DMS153 treated with DMSO at 0.1 percent for 48 hours (cell line): ENCODE measurements around the gene SRP72.
"Not testable (repeated sequence)": the region's sequence is repeated elsewhere in the genome, so short reads cannot be mapped to it uniquely, and the experiment has no call there.

Experiments
- DNase-seq: peaks from one replicate; lab custom pipeline; 2025; ENCODE audit not compliant: unreplicated experiment; lab: John Stamatoyannopoulos, UW

Gene SRP72

DNA sequence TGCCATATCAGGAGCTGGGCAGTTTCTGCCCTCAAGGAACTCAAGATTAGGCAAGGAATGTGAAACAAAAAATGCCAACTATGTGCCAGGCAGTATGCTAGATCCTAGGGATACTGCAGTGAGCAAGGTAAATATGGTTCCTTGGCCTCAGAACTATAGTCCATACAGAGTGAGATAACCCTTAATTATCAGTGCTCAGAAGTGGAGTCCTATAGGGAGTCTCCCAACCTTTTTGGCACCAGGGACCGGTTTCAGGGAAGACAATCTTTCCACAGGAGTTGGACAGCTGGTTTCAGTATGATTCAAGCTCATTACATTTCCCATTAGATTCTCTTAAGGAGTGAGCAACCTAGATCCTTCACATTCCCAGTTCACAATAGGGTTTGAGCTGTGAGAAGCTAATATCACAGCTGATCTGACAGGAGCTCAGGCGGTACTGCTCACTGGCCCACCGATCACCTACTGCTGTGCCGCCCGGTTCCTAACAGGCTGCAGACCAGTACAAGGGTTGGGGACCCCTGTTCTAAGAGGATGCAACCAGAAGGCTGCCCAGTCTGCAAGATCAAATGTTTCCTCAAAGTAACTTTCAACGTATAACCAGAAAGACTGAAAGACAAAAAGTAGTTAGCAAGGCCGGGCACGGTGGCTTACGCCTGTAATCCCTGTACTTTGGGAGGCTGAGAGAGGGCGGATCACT lies 1.7 kb upstream of the SRP72 start:
- no peak for DNase-seq

DNA sequence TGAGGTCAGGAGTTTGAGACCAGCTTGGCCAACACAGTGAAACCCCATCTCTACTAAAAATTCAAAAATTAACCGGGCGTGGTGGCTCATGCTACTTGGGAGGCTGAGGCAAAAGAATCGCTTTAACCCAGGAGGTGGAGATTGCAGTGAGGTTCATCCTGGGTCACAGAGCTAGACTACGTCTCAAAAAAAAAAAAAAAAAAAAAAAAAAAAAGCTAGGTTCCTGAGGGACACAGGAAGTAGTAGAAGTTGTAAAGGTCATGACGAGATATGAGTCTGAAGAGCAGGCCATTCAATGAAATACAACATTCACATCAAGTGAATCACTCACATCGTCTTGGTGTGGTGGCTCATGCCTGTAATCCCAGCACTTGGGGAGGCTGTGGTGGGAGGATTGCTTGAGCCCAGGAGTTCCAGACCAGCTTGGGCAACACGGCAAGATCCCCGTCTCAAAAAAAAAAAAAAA lies 1.1 kb upstream of the SRP72 start:
- not testable (repeated sequence) for DNase-seq

DNA sequence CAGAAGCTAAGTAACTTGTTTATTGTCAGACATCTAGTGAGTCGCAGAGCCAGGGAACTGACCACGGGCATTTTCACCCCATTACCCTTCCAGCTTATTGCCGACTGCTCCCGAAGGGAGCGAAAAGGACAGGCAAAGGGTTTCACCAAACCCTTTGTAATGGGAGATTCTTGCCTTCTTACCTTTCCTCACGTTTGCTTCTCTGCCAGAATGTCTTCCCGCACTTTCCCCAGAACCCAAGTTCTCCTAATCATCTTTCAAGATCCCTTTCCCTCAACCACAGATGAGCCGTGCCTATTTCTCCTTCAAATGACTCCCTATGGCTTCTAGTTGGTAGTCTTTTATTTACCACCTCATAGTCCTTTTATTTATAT lies 520 bp upstream of the SRP72 start:
- DNase-seq, result no peak

- DNase-seq, result peak; percentile 25
Observed at GRCh38 chr4:56468097-56468422, 643 bp downstream of the SRP72 start.

DNA sequence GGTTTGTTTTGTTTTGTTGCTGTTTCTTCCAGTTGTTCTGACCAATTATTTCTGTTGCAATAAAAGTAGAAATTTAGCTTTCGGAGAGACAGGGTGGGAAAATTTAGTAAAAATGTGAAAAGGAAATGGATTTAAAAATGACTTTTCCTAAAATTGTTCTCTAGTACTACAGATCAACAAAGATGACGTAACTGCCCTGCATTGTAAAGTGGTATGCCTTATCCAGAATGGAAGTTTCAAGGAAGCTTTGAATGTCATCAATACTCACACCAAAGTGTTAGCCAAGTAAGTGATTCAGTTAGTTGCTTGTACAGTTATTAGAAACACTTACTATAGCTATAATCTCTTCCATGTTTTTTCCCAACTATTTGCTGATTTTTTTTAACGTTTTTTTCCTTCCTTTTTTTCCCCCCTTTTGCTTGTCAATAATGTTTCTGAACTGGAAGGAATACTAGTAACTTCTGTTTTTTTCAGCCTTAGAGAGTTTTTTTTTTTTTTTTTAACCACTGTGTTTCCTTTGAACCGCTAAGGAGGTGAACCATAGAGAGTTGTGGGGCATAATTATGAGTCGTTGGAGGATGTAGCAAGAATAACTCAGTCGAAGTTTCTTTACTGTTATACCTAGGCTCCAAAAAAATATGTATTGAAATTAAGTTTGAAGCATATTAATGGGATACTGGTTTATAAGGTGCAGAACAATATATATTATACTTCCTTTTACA lies 2.2 kb downstream of the SRP72 start:
- DNase-seq, result no peak

DNA sequence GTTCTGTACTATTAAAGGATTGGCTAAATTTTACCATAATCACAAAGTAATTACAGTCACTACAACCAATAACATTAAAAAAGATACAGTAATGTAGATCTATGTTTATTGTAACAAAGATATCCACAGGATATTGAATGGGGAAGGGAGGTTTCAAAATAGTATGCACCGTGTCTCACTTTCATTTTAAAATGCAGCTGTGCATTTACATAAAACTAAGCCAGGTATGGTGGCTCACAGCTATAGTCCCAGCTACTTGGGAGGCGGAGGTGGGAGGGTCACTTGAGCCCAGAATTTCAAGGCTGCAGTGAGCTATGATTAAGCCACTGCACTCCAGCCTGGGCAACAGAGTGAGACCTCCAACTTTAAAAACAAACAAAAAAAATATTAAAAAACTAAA lies 8.5 kb downstream of the SRP72 start:
- no peak for DNase-seq

GRCh38 chr4:56477192-56477702 lies 9.8 kb downstream of the SRP72 start:
- DNase-seq, result no peak

DNA sequence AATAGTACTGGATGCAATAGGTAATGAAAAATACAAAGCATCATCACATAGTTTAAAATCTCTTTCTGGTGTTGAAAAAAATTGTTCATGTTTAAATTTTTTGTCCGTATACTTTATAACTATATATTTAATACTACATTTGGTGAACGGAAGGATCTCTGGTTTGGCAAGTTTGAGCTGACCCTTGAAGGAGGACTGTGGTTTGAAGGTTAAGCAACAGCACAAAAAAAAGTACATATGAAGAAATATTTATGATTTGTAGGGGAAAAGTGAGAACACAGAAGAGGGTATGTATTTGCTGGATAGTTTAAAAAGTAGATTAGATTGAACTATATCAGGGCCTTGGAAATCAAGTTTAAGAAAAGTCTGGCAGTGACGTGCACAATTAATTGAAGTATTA lies 13.3 kb downstream of the SRP72 start:
- DNase-seq, result no peak

DNA sequence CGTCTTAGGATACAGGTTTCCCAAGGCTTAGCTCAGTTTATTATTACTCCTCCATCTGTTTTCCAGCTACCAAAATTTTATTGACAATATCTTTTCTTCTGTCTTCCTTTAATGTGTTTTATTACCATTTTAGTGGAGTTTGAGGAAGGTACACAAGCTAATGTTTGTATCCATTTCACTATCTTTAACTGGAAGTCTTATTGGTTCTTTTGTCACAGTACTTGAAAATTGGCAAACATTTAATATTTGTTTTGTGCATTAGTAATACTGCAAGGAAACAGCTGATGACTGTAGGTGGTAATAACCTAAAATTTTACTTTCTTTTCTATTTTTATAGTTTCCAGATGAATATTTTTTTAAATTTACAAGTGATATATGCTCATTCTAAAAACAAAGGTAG lies 28.8 kb downstream of the SRP72 start:
- no peak for DNase-seq

DNA sequence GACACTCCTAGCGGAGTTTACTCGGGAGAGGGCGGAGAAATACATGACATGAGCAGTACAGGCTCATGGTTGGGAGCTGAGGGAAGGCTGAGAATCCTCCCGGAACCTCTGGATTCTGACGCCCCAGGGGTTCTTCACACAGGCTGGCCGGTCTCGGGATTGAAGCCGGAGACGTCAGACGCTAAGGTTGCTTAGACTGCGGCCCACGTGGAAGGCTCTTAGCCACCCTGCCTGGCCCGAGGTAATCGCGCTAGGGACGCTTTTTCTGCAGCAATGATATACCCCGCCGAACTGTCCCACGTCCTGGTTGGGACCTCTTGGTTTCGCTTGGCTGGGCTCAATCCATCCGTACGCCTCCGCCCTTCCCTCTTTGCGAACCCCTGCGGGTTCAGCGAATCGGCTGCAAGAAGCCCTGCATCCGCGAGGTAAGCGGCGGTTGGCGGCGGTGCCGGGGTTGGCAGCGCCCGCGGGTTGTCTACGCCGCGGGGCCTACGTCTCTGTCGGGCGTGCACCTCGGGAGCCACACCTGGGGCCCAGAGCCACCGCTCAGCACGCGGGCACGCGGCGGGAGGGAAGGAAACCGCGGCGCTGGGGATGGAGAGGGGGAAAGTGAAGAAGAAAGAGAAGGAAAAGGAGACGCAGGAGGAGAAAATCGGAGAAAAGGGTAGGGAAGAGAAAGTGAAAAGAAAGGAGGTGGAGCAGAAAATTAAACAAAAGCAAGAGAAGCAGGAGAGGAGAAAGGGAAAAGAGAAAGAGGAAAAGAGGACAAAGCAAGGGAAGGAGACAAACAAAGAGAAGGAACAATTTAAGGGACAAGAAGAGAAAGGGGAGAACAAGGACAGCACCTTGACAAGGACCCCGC lies 38.1 kb downstream of the SRP72 start, which contains the start of gene ARL9:
Gene ARL9, plus strand, starts transcription at position 523 of the 862 bp plus-strand sequence. Its CDS starts 72 bp downstream, at position 595.
- DNase-seq, result peak; percentile 39

DNA sequence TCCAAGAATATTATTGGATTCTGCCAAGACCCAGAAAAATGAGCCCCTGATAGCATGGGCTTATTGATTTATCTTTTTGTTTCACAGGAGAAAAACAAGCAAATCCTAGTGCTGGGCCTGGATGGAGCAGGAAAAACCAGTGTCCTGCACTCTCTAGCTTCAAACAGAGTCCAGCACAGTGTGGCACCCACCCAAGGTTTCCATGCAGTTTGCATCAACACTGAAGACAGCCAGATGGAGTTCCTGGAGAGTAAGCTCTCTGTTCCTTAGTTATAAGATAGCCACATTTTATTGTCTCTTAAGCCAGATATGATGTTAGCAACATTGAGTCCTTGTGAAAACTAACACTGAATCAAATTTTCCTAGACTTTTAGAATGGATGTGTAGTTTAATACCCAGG lies 43.7 kb downstream of the SRP72 start:
- DNase-seq, result no peak

- no peak for DNase-seq
Observed at GRCh38 chr4:56512166-56512565, 44.7 kb downstream of the SRP72 start.

- DNase-seq, result no peak
Observed at GRCh38 chr4:56513517-56513916, 46.1 kb downstream of the SRP72 start.

- peak; percentile 35 for DNase-seq
Observed at GRCh38 chr4:56530269-56531148, 63.1 kb downstream of the SRP72 start.

GRCh38 chr4:56531149-56531770 lies 63.8 kb downstream of the SRP72 start:
- DNase-seq, result no peak

DNA sequence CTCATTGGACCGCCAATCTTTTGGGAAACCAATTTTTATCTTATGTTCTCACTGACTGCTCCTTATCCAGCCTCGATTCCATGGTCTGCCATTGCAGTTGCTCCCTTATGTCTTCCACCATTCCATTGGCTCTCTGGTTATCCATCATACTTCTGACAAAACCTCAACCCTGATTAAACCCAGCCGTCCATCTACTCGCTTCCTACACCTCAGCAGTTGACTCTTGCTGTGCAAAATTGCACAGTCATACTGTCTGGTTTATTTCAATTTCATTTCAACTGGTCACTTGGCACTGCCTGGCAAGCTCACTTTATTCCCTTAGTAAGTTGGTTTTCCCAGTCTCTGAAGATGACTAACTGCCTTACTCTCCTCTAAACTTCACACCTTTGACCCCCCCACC lies 64.4 kb downstream of the SRP72 start:
- no peak for DNase-seq

- DNase-seq, result no peak
Observed at GRCh38 chr4:56532239-56532638, 64.8 kb downstream of the SRP72 start.

DNA sequence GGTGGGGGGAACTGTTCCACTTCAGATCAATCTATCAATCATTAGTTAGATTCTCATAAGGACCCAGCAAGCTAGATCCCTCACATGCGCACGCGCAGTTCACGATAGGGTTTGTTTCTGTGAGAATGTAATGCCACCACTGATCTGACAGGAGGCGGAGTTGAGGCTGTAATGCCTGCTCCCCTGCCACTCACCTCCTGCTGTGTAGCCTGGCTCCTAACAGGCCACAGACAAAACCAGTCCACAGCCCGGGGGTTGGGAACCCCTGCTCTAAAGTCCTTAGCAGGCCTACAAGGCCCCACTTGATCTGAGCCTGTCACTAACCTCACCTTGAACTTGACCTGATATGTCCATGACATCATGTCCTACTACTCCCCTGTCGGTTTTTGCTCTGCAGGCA lies 68.5 kb downstream of the SRP72 start:
- no peak for DNase-seq

GRCh38 chr4:56537147-56537546 lies 69.7 kb downstream of the SRP72 start:
- DNase-seq, result no peak

GRCh38 chr4:56540826-56541225 lies 73.4 kb downstream of the SRP72 start:
- no peak for DNase-seq
